ENCODE results near the gene NDC1.

Gene NDC1

DNA sequence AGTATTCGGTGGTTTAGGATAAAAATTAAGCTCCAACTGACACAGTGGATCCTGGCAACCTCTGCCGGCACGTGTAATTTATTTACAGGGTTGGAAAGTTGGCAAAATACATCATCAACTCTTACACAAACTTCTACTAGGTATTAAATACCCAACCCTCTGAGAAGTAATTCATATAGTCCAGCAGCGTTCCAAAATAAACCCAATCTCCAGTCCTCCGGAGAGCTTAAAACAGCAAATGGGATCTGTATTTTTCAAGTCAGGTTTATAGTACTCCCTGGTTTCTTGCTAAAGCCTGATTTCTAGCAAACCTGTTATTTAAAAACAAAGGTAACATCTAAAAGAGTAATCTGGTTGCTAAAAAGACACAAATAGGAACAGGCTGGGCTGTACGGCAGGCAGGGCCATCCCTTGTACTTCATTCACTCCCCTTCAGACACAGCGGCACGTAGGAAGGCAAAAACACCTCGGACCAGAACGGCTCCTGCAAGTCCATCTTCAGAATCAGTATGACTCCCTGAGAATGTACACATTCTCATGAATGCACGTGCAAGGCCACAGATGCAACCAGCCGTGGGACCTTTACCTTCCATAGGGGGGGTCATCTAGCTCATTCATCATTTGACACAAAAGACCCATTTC lies 107.8 kb downstream of the NDC1 start:
- DNase-seq (ENCODE audit: low read depth): no peak
- TF ChIP-seq, protein P1, sequence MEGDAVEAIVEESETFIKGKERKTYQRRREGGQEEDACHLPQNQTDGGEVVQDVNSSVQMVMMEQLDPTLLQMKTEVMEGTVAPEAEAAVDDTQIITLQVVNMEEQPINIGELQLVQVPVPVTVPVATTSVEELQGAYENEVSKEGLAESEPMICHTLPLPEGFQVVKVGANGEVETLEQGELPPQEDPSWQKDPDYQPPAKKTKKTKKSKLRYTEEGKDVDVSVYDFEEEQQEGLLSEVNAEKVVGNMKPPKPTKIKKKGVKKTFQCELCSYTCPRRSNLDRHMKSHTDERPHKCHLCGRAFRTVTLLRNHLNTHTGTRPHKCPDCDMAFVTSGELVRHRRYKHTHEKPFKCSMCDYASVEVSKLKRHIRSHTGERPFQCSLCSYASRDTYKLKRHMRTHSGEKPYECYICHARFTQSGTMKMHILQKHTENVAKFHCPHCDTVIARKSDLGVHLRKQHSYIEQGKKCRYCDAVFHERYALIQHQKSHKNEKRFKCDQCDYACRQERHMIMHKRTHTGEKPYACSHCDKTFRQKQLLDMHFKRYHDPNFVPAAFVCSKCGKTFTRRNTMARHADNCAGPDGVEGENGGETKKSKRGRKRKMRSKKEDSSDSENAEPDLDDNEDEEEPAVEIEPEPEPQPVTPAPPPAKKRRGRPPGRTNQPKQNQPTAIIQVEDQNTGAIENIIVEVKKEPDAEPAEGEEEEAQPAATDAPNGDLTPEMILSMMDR (conservative IDR thresholded peaks at IDR 0.05; ENCODE audit: low read depth, low read length): no peak
- no peak overlapping the region for H3K4me3 ChIP-seq (ENCODE audit: low read length)

DNA sequence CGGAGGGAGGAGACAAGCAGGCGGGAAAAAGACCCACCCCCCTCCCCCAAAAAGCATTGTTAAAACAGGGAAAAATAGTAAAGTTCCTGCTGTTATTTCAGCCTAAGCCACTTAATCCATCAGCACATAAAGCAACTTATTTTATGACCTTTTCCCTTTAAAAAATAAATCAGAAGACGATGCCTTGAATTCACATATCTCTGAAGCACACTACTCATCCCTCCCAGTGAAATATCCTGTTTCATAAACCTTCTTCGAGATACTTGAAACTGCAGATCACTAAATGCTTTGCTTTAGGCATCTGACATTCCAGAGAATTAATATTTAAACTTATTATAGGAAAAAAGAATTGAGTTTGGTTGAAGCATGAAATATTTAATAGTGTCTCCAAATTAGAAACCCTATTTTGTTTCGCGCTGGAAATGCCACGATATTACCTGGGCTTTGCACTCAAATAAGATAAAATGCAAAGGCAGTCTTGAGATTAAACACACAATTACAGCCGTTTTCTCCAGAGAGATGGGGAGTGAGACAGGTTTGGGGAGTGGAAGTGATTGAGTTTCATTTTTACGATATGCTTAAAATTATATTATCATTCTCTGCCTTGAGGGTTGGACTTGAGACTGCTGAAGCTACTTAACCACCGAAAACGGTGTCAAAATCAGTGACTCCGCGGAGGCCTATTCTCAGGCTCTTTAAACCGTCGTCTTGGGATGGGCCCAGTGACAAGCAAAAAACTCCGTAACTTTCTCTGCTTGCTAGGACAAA lies 108.5 kb downstream of the NDC1 start:
- no peak for DNase-seq (ENCODE audit: low read depth)
- H3K4me3 ChIP-seq (ENCODE audit: low read length): no peak overlapping the region

DNA sequence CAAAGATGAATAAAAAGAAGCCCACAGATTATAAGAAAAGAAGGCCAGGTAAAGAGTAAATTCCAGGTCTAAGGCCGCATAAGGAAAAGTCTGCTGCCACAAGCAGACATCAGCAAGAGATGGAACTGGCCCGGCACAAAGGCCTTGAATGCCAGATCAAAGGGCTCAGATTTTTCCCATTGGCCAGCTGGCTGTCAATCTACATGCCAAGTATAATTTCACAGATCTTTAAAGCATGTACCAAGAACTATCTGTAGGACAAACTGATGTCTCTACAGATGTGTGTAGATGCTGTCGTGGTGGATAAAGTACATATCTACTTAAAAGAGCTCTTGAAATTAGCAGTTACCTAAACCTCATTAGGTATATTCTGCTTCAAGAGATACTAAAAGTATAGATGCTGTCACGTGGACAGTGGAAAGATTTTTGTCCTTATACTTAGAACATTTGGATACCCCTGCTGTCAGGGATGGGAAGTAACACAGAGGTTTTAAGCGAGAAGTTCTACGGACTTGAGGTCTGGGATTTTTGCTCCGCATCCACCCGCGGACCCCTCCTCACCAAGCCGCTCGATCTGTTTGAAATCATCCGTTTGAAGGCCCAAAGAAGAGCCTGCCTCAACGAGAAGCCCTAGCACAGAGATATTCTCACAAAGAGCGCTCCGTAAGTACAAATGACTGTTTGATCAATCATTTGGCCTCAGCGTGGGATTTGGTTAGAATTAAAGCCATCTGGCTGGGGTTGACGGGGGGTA lies 109.2 kb downstream of the NDC1 start:
- no peak for DNase-seq (ENCODE audit: low read depth)
- H3K4me3 ChIP-seq (ENCODE audit: low read length): no peak overlapping the region
- TF ChIP-seq, protein P1 (conservative IDR thresholded peaks at IDR 0.05; ENCODE audit: low read depth, low read length): no peak

More for the DNA sequence above, 108.5 kb downstream of the NDC1 start:
- TF ChIP-seq, protein P1 (conservative IDR thresholded peaks at IDR 0.05; ENCODE audit: low read depth, low read length): no peak

DNA sequence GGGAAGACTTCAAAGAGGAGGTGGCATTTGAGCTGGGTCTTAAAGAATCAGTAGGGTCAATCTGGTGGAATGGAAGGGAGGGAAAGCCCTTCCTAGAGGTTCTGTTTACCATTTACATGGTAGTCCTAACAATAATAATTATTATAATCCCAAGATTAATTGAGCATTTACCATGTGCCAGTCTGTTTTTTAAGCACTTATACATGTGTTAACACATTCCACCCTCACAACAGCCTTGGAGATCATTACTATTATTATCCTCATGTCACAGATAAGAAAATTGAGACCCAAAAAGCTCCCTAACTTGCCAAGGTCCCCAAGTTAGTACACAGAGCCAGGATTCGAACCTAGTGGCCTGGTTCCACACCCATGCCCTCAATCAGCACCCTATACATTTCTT lies 109.9 kb downstream of the NDC1 start:
- DNase-seq (ENCODE audit: low read depth): no peak
- no peak overlapping the region for H3K4me3 ChIP-seq (ENCODE audit: low read length)
- TF ChIP-seq, protein P1 (conservative IDR thresholded peaks at IDR 0.05; ENCODE audit: low read depth, low read length): no peak

DNA sequence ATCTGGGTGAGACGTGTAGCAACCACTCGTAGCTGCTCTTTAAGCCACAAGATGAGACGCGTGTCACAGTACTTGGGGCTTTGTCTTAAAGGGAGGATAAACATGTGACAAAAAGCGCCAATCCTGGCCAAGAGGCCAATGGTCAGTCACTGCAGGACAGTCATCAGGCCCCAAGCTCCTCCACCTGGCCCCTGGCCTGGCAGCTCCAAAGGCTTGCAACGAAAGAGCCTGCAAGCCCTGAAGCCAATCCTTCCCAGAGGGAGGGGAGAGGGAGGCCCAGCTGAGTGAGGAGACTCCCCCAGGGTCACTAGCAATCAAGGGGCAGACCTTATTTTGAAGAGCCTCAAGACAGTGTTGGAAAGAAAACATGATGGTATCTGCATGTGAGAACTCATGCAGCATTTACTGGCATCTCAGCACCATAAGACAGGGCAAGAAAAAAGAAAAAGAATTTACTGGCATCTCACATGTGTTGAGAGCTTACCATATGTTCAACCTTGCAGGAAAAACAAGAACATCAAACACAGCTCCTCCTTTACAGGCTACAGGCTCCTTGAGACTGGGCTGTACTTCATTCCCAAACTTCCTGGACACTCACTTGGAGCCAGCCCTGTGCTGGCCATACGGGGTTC lies 110.5 kb downstream of the NDC1 start:
- no peak for DNase-seq (ENCODE audit: low read depth)
- no peak overlapping the region for H3K4me3 ChIP-seq (ENCODE audit: low read length)
- TF ChIP-seq, protein P1 (conservative IDR thresholded peaks at IDR 0.05; ENCODE audit: low read depth, low read length): no peak

DNA sequence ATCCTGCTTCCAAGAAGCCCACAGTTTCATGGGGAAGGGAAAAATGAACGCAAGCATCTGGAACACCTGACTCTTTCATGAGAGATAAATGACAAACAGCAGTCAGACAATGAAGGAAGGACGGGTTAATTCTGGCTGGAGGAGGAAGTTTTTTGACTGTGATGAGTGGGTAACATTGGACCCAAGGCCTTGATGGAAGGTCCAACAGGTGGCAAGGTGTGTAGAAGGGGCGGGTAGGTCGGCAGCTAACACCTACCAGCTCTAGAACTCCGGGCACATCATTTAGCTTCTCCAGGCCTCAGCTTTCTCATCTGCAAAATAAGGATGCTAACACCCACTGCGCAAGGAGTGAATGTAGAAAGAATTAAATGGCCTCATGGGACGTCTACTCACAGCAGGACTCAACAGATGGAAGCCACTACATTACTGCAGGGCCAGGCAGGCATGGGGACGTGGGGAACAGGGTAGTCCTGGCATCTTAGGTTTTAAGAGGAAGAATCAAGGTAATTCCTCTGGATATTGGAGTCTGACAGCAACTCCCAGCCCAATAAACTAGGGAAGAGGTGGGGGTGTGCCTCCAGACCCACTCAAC lies 112.0 kb downstream of the NDC1 start:
- DNase-seq (ENCODE audit: low read depth): no peak
- TF ChIP-seq, protein P1 (conservative IDR thresholded peaks at IDR 0.05; ENCODE audit: low read depth, low read length): no peak
- H3K4me3 ChIP-seq (ENCODE audit: low read length): no peak overlapping the region
